Fibroblast of upper back skin (primary cell): Measurements from ENCODE around the gene CDK13.
A peak's percentile ranks its signal among the peaks of the same experiment; 100 is the strongest.
"Not testable (repeated sequence)": the region's sequence is repeated elsewhere in the genome, so short reads cannot be mapped to it uniquely, and the experiment has no call there.

Source experiments
- DNase-seq: peaks from one replicate; pipeline ENCODE4 v3.0.0-alpha.2; 2013

The CDK13 gene

DNA sequence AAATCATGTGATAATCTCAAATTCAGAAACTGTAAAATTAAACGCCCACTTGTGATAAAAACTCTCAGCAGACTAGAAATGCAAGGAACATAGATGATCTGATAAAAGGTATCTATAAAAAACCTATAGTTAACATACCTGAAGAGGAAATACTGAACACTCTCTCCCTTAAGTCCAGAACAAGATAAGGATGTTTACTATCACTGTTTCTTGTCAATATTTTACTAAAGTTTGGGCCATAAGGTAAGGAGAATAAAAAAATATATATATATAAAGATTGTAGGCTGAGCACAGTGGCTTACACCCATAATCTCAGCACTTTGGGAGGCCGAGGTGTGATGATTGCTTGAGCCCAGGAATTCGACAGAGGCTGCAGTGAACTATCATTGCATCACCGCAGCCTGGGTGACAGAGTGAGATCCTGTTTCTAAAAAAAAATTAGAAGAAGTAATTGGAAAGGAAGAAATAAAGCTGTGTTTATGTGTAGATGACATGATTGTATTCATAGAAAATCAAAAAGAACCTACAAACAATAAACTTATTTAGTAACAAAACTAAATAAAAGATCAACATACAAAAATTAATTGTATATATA, 155.9 kb downstream of the CDK13 start:
- DNase-seq = peak; percentile 10

DNA sequence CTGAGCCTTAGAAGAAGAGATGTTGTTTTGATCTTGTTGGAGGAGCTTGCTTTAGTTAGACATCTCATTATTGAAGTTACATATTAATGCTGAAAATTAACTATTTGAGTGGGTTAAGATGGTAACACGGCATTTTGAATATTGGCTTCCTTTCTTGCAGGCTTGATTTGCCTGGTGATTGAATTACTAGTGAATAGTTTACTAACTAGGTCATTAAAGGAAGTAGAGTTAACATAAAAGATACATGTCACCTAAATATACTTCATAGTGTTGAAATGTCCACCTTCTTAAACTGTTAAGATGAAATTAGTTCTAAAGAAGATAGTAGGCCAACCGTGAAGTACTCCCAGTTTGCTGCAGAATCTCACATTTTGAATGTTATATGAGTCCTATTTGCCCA, 165.9 kb downstream of the CDK13 start:
- DNase-seq = no peak

DNA sequence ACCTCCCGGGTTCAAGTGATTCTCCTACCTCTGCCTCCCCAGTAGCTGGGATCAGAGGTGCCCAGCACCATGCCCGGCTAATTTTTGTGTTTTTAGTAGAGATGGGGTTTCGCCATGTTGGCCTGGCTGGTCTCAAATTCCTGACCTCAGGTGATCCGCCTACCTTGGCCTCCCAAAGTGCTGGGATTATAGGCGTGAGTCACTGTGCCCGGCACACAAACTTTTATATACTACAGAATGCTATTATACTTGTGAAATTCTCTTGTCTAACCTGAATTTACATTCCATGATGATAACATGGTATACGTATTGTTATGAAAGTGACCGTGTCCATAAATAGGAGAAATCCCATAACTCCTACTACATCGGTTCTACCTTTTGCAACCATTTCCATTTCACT, 167.1 kb downstream of the CDK13 start:
- not testable (repeated sequence) for DNase-seq

DNA sequence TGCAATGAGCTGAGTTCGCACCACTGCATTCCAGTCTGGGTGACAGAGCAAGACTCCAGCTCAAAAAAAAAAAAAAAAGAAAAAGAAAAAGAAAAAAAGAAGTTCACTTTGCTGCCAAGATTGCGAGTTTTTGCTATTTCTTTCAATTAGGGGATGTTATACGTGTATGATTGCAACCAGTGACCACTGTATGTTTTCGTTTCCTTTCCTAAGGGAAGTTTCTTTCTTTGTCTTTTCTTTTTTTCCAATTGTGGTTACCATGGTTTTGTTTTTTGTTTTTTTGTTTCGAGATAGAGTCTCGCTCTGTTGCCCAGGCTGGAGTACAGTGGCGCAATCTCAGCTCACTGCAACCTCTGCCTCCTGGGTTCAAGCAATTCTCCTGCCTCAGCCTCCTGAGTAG, 168.1 kb downstream of the CDK13 start:
- DNase-seq = not testable (repeated sequence)

DNA sequence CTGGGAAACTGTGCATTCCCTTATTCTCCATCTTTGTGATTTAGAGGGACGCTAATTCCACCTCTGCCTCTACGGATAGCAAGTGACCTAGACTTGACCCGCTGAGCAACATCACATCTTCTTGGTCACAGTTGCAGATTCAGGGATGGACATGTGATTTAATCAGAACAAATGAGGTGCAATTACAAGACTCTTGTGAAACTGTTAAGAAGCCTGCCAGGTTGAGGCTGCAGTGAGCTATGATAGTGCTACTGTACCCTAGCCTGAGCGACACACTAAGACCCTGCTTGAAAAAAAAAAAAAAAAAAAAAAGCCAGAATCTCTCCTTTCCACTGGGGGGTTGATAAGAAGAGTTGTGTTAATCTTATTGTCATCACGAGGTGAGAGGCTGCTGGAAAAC, 170.0 kb downstream of the CDK13 start:
- DNase-seq = no peak

DNA sequence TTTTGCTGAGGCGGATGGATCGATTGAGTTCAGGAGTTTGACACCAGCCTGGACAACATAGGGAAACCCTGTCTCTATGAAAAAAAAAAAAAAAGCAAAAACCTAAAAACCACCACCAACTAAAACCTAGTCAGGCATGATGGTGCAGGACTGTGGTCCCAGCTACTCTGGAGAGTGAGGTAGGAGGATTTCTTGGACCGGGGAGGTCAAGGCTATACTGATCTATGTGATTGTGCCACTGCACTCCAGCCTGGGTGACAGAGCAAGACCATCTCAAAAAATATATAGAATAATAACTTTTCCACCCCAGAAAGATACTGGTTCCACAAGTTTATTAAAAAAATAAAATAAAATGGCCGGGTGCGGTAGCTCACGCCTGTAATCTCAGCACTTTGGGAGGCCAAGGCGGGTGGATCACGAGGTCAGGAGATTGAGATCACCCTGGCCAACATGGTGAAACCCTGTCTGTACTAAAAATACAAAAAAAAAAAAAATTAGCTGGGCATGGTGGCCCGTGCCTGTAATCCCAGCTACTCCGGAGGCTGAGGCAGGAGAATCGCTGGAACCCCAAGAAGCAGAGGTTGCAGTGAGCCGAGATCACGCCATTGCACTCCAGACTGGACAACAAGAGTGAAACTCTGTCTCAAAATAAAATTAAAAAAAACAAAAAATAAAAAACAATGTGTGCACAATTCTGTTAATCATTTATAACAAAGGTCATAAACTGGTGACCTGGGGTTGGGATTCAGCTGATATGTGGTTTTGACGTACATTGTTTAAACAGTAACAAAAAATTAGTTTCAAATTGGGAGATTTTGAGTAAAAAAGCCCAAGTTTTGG, 172.3 kb downstream of the CDK13 start:
- not testable (repeated sequence) for DNase-seq

GRCh38 chr7:40122940-40123254, 172.8 kb downstream of the CDK13 start:
- DNase-seq = no peak

GRCh38 chr7:40133561-40134427, 183.7 kb downstream of the CDK13 start:
- DNase-seq = peak; percentile 36

- DNase-seq = peak; percentile 84
Measured at GRCh38 chr7:40134428-40135316, 184.6 kb downstream of the CDK13 start, which contains the start of the genes MPLKIP and SUGCT. TSS of gene MPLKIP (minus strand) at chr7:40134622. CDS start at chr7:40134567, 55 bp downstream. TSS of gene SUGCT (plus strand) at chr7:40135005.

DNA sequence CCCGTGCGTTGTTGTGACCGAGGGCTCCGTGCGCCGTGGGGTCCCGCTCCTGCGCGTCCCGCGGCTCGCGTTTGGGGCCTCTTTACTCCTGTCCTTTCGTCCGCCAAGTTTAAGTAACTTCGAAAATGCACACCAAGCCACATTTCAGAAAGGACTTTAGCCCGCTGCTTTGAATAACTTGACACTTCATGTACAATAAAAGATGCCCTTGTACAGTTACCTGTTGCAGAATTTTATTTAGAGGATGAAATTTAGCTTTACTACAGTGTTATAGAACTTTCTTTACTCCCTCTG, 185.2 kb downstream of the CDK13 start:
- DNase-seq = peak; percentile 8

DNA sequence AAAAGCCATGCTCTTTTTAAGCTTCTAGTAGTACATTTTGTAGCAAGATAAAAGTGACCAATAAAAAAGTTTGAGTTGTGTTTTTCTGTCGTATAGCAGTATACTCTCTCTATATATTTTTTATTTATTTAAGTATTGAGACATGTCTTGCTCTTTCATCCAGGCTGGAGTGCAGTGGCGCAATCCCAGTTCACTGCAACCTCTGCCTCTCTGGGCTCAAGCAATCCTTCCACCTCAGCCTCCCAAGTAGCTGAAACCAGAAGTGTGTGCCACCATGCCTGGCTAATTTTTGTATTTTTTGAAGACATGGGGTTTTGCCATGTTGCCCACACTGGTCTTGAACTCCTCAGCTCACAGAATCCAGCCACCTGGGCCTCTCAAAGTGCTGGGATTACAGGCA, 187.5 kb downstream of the CDK13 start:
- DNase-seq = no peak

- DNase-seq = no peak
Measured at GRCh38 chr7:40138973-40139372, 188.9 kb downstream of the CDK13 start.

DNA sequence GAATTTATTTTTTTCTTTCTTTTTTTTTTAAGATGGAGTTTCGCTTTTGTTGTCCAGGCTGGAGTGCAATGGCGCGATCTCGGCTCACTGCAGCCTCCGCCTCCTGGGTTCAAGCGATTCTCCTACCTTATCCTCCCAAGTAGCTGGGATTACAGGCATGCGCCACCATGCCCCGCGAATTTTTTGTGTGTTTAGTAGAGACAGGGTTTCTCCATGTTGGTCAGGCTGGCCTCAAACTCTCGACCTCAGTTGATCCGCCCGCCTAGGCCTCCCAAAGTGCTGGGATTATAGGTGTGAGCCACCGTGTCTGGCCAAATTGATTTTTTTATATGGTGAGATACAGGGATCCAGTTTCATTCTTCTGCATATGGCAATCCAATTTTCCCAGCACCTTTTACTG, 189.8 kb downstream of the CDK13 start:
- not testable (repeated sequence) for DNase-seq

- not testable (repeated sequence) for DNase-seq
Measured at GRCh38 chr7:40141916-40142315, 191.9 kb downstream of the CDK13 start.

DNA sequence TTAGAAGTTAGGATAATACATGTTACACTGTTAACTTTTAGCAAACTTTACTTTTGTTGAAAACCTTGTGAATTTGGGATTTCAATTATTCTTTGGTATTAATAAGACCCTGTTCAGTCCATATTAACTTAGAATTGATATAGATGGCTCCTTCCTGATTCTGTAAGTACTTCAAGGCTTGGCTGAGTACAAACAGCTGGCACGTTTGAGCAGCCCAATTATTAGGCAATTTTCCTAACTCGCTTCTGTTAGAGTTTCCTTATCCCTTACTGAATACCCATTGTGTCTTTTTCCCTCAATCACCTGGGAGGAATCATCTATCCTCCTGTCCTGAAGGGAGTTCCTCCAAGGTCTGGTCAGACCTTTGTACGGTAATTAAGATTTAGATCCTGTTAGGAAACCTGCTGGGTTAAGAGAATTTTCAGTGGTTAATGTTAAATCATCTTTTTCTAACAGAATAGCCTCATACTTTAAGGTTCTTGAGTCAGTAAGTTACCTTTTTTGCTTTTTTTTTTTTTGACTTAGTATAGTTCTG, 195.6 kb downstream of the CDK13 start:
- not testable (repeated sequence) for DNase-seq

- DNase-seq = peak; percentile 41
Measured at GRCh38 chr7:40147371-40148246, 197.6 kb downstream of the CDK13 start.

- DNase-seq = not testable (repeated sequence)
Measured at GRCh38 chr7:40148247-40148580, 198.2 kb downstream of the CDK13 start.

DNA sequence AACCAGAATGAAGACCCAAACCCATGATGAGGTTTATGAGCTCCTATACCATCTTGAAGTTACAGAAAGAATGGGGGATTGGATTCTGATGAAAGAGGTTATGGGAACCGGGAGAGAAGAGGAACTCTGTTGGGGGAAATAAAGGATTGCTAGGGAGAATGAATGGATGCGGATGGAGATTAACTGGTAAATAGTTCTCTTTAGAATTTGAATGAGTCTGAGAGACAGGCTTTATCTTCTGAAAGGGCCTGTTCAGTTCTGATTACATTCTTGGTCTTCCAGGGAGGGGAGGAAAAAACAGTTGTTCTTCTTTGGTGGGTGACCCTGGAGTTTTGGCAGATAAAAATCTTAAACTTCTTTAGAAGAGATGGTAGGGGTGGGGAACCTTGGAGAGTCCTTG, 198.6 kb downstream of the CDK13 start:
- DNase-seq = no peak
